ENCODE data around the gene PRKCSH. TPM values are rescaled to one million over a fixed set of nuclear protein-coding genes. Genes with fewer than 3 reads are reported as not detected.
A peak's percentile ranks its signal among the peaks of the same experiment; 100 is the strongest.

Gene PRKCSH
- total RNA-seq, 4 donors from 2014 or later: 31.6 to 54.2 (median 50.6) TPM

DNA sequence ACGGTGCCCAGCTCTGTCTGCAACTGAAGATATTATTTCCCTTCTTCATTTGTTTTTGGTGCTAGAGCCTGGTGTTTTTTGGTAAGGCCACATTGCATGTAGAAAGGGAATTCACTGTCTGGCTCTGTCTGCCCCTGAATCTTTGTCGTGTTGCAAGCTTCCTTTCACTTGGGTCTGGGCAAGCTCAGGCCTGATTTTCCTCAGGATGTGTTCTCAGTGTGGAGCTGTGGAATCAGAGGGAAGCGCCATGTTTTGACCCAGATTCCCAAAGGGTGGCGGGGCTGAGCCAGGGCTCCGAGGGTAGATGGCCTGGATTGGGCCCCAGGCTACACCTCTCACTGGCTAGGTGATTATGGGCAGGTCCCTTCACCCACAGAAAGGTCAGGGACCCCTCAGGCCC lies 8.6 kb downstream of the PRKCSH start:
- TF ChIP-seq, protein P1, sequence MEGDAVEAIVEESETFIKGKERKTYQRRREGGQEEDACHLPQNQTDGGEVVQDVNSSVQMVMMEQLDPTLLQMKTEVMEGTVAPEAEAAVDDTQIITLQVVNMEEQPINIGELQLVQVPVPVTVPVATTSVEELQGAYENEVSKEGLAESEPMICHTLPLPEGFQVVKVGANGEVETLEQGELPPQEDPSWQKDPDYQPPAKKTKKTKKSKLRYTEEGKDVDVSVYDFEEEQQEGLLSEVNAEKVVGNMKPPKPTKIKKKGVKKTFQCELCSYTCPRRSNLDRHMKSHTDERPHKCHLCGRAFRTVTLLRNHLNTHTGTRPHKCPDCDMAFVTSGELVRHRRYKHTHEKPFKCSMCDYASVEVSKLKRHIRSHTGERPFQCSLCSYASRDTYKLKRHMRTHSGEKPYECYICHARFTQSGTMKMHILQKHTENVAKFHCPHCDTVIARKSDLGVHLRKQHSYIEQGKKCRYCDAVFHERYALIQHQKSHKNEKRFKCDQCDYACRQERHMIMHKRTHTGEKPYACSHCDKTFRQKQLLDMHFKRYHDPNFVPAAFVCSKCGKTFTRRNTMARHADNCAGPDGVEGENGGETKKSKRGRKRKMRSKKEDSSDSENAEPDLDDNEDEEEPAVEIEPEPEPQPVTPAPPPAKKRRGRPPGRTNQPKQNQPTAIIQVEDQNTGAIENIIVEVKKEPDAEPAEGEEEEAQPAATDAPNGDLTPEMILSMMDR (IDR thresholded peaks at IDR 0.05 in 4 of 5, conservative IDR thresholded peaks at IDR 0.05 in 1 of 5): no peak
- no peak for TF ChIP-seq POLR2A (IDR thresholded peaks at IDR 0.05)
- in situ Hi-C loops (cut with MboI; ENCODE audit: low sequenced_read_pairs in 4 of 4): no loop called here
- Histone ChIP-seq H3K4me3 (no peak overlapping the region), H3K27me3 (no peaks in the 10 kb centered on the region), H3K27ac (peak overlapping the region in 3 of 4 donors; percentile 23 to 51 (median 48)), H3K9me3 (no peaks in the 10 kb centered on the region), H3K36me3 (peaks cover 0 to 80% of the 10 kb centered on the region in 2 donors), H3K4me1 (no peaks in the 10 kb centered on the region)
- DNase-seq (no peak), ATAC-seq (no peak)
- intact Hi-C loops (cut with DNase I; ENCODE audit: low total_unique reads): no loop called here

DNA sequence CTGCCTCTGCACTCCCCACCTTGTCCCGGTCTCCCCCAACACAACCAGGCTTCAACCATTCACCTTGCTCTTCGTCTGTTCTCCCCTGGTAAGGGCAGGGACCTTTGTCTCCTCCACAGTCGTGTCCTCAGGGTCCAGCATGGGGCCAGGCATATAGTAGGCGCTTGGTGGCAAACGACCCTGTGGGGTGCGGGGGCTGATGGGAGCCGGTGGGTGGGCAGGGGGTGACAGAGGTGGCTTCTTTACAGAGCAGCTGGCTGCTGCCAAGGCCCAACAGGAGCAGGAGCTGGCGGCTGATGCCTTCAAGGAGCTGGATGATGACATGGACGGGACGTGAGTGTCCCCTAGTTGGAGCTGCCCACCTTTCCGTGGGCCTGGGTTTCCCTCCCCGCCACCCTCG lies 9.7 kb downstream of the PRKCSH start:
- Histone ChIP-seq H3K27me3 (no peaks in the 10 kb centered on the region), H3K27ac (no peak overlapping the region), H3K4me3 (no peak overlapping the region), H3K4me1 (no peaks in the 10 kb centered on the region), H3K36me3 (peaks cover 0 to 82% of the 10 kb centered on the region in 2 donors), H3K9me3 (no peaks in the 10 kb centered on the region)
- intact Hi-C loops (cut with DNase I; ENCODE audit: low total_unique reads) (loop anchor here (5.0 kb wide), 1 partner anchor 148 kb away; the partner anchor contains the start of gene TSPAN16), in situ Hi-C loops (cut with MboI; ENCODE audit: low sequenced_read_pairs in 4 of 4) (no loop called here)
- ATAC-seq: no peak
- TF ChIP-seq, protein P1 (IDR thresholded peaks at IDR 0.05 in 4 of 5, conservative IDR thresholded peaks at IDR 0.05 in 1 of 5): no peak
- DNase-seq: no peak

DNA sequence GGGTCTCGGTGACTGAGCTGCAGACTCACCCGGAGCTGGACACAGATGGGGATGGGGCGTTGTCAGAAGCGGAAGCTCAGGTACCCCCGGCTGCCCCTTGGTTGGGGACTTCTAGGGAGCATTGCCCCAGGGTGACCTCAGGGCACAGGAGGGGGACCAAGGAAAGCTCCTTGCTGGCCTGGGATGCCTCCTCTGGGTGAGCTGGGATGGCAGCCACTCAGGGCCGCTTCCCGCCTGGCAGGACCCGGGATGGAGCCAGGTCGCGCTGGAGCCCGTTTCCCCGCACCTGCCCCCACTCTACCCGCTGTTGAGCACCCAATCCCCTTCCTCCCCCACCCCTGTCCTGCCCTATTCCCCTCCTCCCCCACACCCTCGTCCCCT lies 10.8 kb downstream of the PRKCSH start:
- in situ Hi-C loops (cut with MboI; ENCODE audit: low sequenced_read_pairs in 4 of 4): no loop called here
- H3K4me1 ChIP-seq: no peaks in the 10 kb centered on the region
- intact Hi-C loops (cut with DNase I; ENCODE audit: low total_unique reads): loop anchor here (5.0 kb wide), 1 partner anchor 149 kb away; the partner anchor contains the start of gene TSPAN16
- H3K27me3 ChIP-seq: no peaks in the 10 kb centered on the region
- no peaks in the 10 kb centered on the region for H3K9me3 ChIP-seq
- ATAC-seq: no peak
- no peak for TF ChIP-seq POLR2A (IDR thresholded peaks at IDR 0.05)
- TF ChIP-seq, protein P1 (IDR thresholded peaks at IDR 0.05 in 4 of 5, conservative IDR thresholded peaks at IDR 0.05 in 1 of 5): no peak
- no peak for DNase-seq
- no peak overlapping the region for H3K4me3 ChIP-seq
- H3K36me3 ChIP-seq: peaks cover 0 to 71% of the 10 kb centered on the region in 2 donors
- H3K27ac ChIP-seq: no peak overlapping the region

DNA sequence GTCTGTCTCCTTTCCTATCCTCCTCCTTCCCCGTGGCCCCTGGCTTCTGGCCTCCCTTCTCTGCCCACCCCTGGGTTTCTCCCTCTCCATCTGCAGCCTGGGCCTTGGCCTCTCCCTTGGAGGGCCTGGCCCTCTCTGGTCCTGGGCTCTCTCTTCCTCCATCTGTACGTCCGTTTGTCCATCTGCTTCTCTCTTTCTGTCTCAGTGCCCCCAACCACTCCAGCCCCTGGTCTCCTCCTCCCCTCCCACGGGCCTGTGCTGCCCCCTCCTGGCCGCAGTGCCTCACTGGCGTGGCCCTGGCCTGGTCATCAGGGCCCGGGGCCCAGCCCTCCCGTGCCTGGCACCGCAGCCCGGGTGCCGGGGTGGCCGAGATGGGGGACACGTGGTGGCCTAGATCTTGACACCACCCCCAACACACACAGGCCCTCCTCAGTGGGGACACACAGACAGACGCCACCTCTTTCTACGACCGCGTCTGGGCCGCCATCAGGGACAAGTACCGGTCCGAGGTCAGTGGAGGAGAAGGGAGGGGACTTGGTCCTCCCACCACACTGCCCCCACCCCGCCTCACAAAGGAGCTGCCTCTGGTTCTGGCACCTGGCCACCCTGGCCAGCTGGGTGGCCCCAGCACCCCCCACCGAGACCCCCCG lies 11.3 kb downstream of the PRKCSH start:
- H3K4me1 ChIP-seq: no peaks in the 10 kb centered on the region
- H3K27me3 ChIP-seq: peaks cover 0 to 3% (median 0%) of the 10 kb centered on the region in 3 donors
- H3K9me3 ChIP-seq: no peaks in the 10 kb centered on the region
- peaks cover 0 to 65% of the 10 kb centered on the region in 2 donors for H3K36me3 ChIP-seq
- DNase-seq (no peak), ATAC-seq (no peak)
- TF ChIP-seq POLR2A (IDR thresholded peaks at IDR 0.05): no peak
- TF ChIP-seq, protein P1 (IDR thresholded peaks at IDR 0.05 in 4 of 5, conservative IDR thresholded peaks at IDR 0.05 in 1 of 5): peak; percentile 43 to 73 (median 68)
- in situ Hi-C loops (cut with MboI; ENCODE audit: low sequenced_read_pairs in 4 of 4) (no loop called here), intact Hi-C loops (cut with DNase I; ENCODE audit: low total_unique reads) (loop anchor here (5.0 kb wide), 1 partner anchor 149 kb away; the partner anchor contains the start of gene TSPAN16)
- no peak overlapping the region for H3K4me3 ChIP-seq
- no peak overlapping the region for H3K27ac ChIP-seq

All from gastrocnemius medialis (tissue), 4 donors.